BE2C (cell line): Measurements from ENCODE around the gene PGRMC2.
"Not testable (repeated sequence)": the region's sequence is repeated elsewhere in the genome, so short reads cannot be mapped to it uniquely, and the experiment has no call there.

Experiments
- DNase-seq: peaks from one replicate; pipeline ENCODE4 v3.0.0-alpha.2; 2020
- H3K27me3 ChIP-seq: fragments of 250-450 bp; sonication (Bioruptor Pico); 2 replicates; pipeline ENCODE4 v1.5.1; 2020; ENCODE audit warnings: mild to moderate bottlenecking
- H3K36me3 ChIP-seq: fragments of 250-450 bp; sonication (Bioruptor Pico); 2 replicates; pipeline ENCODE4 v1.5.1; 2020; ENCODE audit warnings: mild to moderate bottlenecking
- H3K4me1 ChIP-seq: fragments of 250-450 bp; sonication (Bioruptor Pico); 2 replicates; pipeline ENCODE4 v1.5.1; 2020
- H3K4me3 ChIP-seq: 2 replicates; pipeline ENCODE4 v1.5.1; 2011; ENCODE audit warnings: low read depth, low read length
- H3K9me3 ChIP-seq: fragments of 250-450 bp; sonication (Bioruptor Pico); 2 replicates; pipeline ENCODE4 v1.5.1; 2020
- TF ChIP-seq, protein P1 (sequence below): IDR thresholded peaks from 2 replicates; pipeline ENCODE4 v1.5.1; 2012; ENCODE audit warnings: mild to moderate bottlenecking, low read depth, low read length

The PGRMC2 gene

DNA sequence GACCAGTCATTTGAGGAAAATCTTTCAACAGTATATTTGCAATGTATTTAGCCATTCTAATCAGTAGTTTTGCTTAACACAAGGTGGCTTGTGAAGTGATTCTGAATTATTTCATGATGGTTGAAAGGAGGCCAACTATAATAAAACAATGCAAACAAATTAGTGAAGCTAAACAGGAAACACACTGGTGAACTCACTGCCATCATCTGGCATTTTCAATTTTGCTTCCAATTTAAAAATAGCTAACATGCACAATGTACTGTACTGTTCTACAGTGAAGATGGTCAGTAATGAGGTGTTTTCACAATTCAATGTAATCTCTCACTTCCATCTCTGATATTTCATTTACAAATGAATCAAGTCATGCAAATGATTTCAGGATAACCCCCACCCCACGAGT, 31.1 kb downstream of the PGRMC2 start:
- Histone ChIP-seq H3K4me3 (no peak overlapping the region), H3K9me3 (no peaks in the 10 kb centered on the region; the same call in 1 of the 2 replicates), H3K27me3 (no peaks in the 10 kb centered on the region), H3K4me1 (no peaks in the 10 kb centered on the region), H3K36me3 (no peaks in the 10 kb centered on the region)
- TF ChIP-seq, protein P1, sequence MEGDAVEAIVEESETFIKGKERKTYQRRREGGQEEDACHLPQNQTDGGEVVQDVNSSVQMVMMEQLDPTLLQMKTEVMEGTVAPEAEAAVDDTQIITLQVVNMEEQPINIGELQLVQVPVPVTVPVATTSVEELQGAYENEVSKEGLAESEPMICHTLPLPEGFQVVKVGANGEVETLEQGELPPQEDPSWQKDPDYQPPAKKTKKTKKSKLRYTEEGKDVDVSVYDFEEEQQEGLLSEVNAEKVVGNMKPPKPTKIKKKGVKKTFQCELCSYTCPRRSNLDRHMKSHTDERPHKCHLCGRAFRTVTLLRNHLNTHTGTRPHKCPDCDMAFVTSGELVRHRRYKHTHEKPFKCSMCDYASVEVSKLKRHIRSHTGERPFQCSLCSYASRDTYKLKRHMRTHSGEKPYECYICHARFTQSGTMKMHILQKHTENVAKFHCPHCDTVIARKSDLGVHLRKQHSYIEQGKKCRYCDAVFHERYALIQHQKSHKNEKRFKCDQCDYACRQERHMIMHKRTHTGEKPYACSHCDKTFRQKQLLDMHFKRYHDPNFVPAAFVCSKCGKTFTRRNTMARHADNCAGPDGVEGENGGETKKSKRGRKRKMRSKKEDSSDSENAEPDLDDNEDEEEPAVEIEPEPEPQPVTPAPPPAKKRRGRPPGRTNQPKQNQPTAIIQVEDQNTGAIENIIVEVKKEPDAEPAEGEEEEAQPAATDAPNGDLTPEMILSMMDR, result no peak
- no peak for DNase-seq

DNA sequence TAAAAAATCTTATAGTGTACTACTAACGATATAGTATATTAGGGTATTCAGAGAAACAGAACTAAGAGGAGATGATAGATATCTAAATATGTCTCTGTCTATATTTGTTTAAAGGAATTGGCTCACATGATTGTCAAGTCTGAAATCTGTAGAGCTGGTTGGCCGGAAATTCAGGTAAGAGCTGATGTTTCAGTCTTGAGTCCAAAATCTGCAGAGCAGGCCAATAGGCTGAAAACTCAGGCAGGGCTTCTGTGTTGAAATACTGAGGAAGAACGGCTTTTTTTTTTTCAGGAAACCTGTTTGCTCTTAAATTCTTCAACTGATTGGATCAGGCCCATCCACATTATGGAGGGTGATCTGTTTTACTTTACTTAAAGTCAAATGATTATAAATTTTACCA, 31.7 kb downstream of the PGRMC2 start:
- Histone ChIP-seq H3K9me3 (no peaks in the 10 kb centered on the region; the same call in 1 of the 2 replicates), H3K4me1 (no peaks in the 10 kb centered on the region), H3K36me3 (no peaks in the 10 kb centered on the region), H3K4me3 (no peak overlapping the region), H3K27me3 (no peaks in the 10 kb centered on the region)
- TF ChIP-seq, protein P1, result no peak
- DNase-seq, result no peak

DNA sequence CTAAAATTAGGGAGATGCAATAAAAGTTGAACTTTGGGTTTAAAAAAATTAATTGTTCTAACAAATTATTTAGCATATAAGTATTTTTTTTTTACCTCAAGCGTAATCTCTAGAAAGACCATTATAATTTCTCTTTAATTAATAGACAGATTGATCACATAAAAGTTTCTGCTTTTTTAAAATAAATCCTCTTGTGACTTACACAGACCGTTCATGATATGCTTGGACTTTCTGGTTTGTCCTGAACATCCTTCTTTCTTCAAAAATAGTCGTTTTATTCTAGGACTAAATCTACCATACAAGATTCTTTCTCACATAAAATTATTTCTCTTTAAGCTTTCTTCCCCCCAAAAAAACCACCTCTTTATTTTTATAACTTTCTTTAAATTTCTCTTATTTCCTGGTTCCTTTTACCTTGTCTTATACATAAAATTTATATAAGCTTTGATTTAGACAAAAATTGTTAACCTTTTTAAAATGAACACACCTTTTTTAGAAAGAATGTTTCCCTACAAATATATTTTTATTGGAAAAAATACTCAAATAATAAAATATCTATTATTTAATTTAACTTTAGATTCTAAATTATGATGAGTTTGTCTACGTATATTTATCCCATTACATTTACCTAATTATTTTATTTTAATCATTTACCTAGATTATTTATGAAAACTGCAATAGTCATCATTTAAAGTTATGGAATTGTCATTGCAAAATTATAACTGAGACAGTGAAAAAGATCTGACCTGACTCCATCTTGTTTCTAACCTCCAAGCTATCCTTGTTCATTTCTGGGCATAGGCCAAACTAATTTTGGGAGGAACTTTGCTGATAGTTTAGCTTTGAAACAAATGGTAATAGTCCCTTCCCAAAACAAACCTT, 37.6 kb downstream of the PGRMC2 start:
- H3K9me3 ChIP-seq, result no peaks in the 10 kb centered on the region
- no peaks in the 10 kb centered on the region for H3K27me3 ChIP-seq
- no peak overlapping the region for H3K4me3 ChIP-seq
- DNase-seq, result no peak
- TF ChIP-seq, protein P1, result no peak
- H3K4me1 ChIP-seq, result no peaks in the 10 kb centered on the region
- H3K36me3 ChIP-seq, result no peaks in the 10 kb centered on the region

DNA sequence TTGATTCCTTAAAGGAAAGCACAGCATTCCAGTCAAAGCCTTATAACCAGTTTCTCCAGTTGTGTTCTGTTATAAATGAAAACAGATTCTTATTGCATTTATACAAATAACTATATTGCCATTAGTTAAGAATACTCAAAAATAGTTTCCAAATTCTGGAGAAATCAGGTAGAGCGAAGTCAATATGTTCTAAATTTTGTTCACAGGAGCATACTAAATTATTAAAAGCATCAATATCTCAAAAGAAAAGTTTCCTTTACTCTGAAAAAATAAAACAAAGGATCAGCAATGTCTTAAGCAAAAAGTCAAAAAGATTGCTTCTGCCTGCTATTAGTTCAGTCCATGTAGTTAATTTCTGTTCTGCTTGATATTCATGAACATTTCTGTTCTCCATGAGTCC, 39.7 kb downstream of the PGRMC2 start:
- TF ChIP-seq, protein P1, result no peak
- H3K4me3 ChIP-seq, result no peak overlapping the region
- no peaks in the 10 kb centered on the region for H3K9me3 ChIP-seq
- H3K36me3 ChIP-seq, result no peaks in the 10 kb centered on the region
- H3K4me1 ChIP-seq, result no peaks in the 10 kb centered on the region
- no peaks in the 10 kb centered on the region for H3K27me3 ChIP-seq
- no peak for DNase-seq

DNA sequence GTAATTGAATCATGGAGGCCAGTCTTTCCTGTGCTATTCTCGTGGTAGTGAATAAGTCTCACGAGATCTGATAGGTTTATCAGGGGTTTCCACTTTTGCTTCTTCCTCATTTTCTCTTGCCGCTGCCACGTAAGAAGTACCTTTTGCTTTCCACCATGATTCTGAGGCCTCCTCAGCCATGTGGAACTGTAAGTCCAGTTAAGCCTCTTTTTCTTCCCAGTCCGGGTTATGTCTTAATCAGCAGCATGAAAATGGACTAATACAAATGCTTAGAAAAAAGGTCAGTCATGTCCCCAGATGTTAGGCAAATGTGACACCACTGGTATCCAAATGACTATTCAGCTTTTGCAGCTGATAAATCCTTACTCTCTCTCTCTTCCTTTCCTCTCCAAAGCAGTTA, 42.2 kb downstream of the PGRMC2 start:
- DNase-seq, H3K9me3 ChIP-seq, H3K27me3 ChIP-seq: not testable (repeated sequence)

DNA sequence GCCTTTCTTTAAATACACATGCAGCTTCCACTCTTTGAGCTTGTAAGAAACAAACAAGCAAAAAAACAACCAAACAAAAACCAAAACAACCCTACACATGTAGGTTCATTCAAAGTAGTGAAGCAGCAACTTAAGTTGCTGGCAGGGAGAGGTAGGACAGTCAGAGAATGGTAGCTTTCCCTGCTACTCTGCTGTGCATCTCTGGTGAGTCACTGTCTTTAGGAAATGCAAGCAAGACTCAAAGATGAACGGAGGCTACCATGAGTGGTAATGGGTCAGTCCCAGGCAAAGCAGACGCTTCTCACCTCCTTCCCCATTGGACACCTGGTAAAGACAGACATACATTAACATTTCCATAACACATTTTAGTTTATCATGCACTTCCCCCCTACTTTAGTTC, 43.2 kb downstream of the PGRMC2 start:
- H3K4me1 ChIP-seq, result 0 out of 2 replicates have a peak, but pooled peaks cover 3% of the 10 kb centered on the region
- no peak overlapping the region for H3K4me3 ChIP-seq
- DNase-seq, result no peak
- TF ChIP-seq, protein P1, result no peak
- no peaks in the 10 kb centered on the region for H3K36me3 ChIP-seq
- no peaks in the 10 kb centered on the region for H3K27me3 ChIP-seq
- H3K9me3 ChIP-seq, result no peaks in the 10 kb centered on the region

More for the DNA sequence above, 42.2 kb downstream of the PGRMC2 start:
- not testable (repeated sequence) for H3K4me3 ChIP-seq, H3K36me3 ChIP-seq, H3K4me1 ChIP-seq
